SK-N-SH (cell line): ENCODE data around the gene PHEX. TPM values are rescaled to one million over a fixed set of nuclear protein-coding genes. Genes with fewer than 3 reads are reported as not detected.

Experiments
- CTCF ChIA-PET: fragments of 300-600, 350-600 bp; formaldehyde crosslinking; extraction: SDS; loops from one replicate; lab custom pipeline; 2021; lab: Yijun Ruan, JAX
- POLR2A ChIA-PET: fragments of 350-600 bp; sonication (Branson Sonifier 250); formaldehyde crosslinking; extraction: SDS; loops from one replicate; lab custom pipeline; 2020; ENCODE audit warnings: antibody characterized with exemption, inconsistent platforms; lab: Yijun Ruan, JAX
- DNase-seq: peaks from one replicate; pipeline ENCODE4 v3.0.0; 2012
- H2AFZ ChIP-seq: fragments of 200-600 bp; sonication (generic); 2 replicates; pipeline ENCODE4 v1.8.1; 2016; ENCODE audit warnings: antibody characterized with exemption, mild to moderate bottlenecking, low read depth
- H3F3A ChIP-seq: fragments of 200-600 bp; sonication (generic); replicated peaks from 2 replicates; pipeline ENCODE3; 2016; ENCODE audit warnings: antibody characterized with exemption, mild to moderate bottlenecking; ENCODE audit not compliant: insufficient read depth
- H3K27ac ChIP-seq, 2 experiments: fragments of 200-500 bp in 1 of 2; fragments of 200-600 bp in 1 of 2; sonication (Bioruptor generic) in 1 of 2; sonication (generic), shearing (Covaris generic) in 1 of 2; 2 replicates each; pipeline versions ENCODE4 v1.5.1 to v1.6.1; 2014 to 2016; ENCODE audit warnings: low read depth in 2 of 2, inconsistent platforms in 1 of 2, low read length in 1 of 2, mild to moderate bottlenecking in 1 of 2, mixed read lengths in 1 of 2
- H3K27me3 ChIP-seq: fragments of 200-600 bp; sonication (generic), shearing (Covaris generic); 2 replicates; pipeline ENCODE4 v1.6.1; 2016; ENCODE audit warnings: mixed run types; ENCODE audit not compliant: insufficient read depth
- H3K36me3 ChIP-seq, 2 experiments: fragments of 200-500 bp in 1 of 2; fragments of 200-600 bp in 1 of 2; sonication (Bioruptor generic) in 1 of 2; sonication (generic) in 1 of 2; replicated peaks in 1 of 2; 2 replicates each; pipeline versions ENCODE3 to v1.5.1; 2014 to 2016; ENCODE audit warnings: low read length in 1 of 2, mild to moderate bottlenecking in 1 of 2; ENCODE audit not compliant: insufficient read depth in 2 of 2, control insufficient read depth in 1 of 2
- H3K4me1 ChIP-seq, 2 experiments: fragments of 200-500 bp in 1 of 2; fragments of 200-600 bp in 1 of 2; sonication (Bioruptor generic) in 1 of 2; sonication (generic), shearing (Covaris generic) in 1 of 2; 2 replicates each; pipeline versions ENCODE4 v1.5.1 to v1.6.1; 2014 to 2016; ENCODE audit warnings: low read depth in 1 of 2, low read length in 1 of 2, mixed run types in 1 of 2; ENCODE audit not compliant: insufficient read depth in 2 of 2, control insufficient read depth in 1 of 2
- H3K4me2 ChIP-seq: fragments of 200-600 bp; sonication (generic), shearing (Covaris generic); 2 replicates; pipeline ENCODE4 v1.6.1; 2017; ENCODE audit warnings: mixed run types
- H3K4me3 ChIP-seq, 2 experiments: fragments of 200-500 bp in 1 of 2; fragments of 200-600 bp in 1 of 2; sonication (Bioruptor generic) in 1 of 2; sonication (generic), shearing (Covaris generic) in 1 of 2; 2 replicates each; pipeline versions ENCODE4 v1.5.1 to v1.8.1; 2014 to 2016; ENCODE audit warnings: low read depth in 2 of 2, inconsistent platforms in 1 of 2, low read length in 1 of 2, mild to moderate bottlenecking in 1 of 2, mixed read lengths in 1 of 2, moderate library complexity in 1 of 2
- H3K79me2 ChIP-seq: fragments of 200-600 bp; sonication (generic); 2 replicates; pipeline ENCODE4 v1.8.1; 2017; ENCODE audit warnings: mild to moderate bottlenecking; ENCODE audit not compliant: insufficient read depth
- H3K9ac ChIP-seq: fragments of 200-600 bp; sonication (generic); 2 replicates; pipeline ENCODE4 v1.6.1; 2017; ENCODE audit warnings: mixed run types
- H3K9me2 ChIP-seq: fragments of 200-600 bp; sonication (generic); 2 replicates; pipeline ENCODE4 v1.6.1; 2017; ENCODE audit warnings: mixed run types
- H3K9me3 ChIP-seq: fragments of 200-600 bp; sonication (generic); 2 replicates; pipeline ENCODE4 v1.6.1; 2017; ENCODE audit warnings: mixed run types, mild to moderate bottlenecking, moderate library complexity
- H4K20me1 ChIP-seq: fragments of 200-600 bp; sonication (generic); 2 replicates; pipeline ENCODE4 v1.6.1; 2017; ENCODE audit warnings: mild to moderate bottlenecking, mixed run types; ENCODE audit not compliant: insufficient read depth
- ELF1 ChIP-seq: IDR thresholded peaks from 2 replicates; pipeline ENCODE4 v1.4.0; 2012
- FOSL2 ChIP-seq: IDR thresholded peaks from 2 replicates; pipeline ENCODE4 v1.4.0; 2012; ENCODE audit warnings: low read depth, mild to moderate bottlenecking, moderate library complexity, borderline replicate concordance
- FOXJ3 ChIP-seq: sonication (generic); formaldehyde crosslinking; IDR thresholded peaks from 2 replicates; pipeline ENCODE4 v1.5.1; 2020; ENCODE audit warnings: mild to moderate bottlenecking, missing genetic modification reagents
- FOXM1 ChIP-seq: IDR thresholded peaks from 2 replicates; pipeline ENCODE4 v1.4.0; 2012; ENCODE audit warnings: low read depth, mild to moderate bottlenecking
- GABPA ChIP-seq: IDR thresholded peaks from 2 replicates; pipeline ENCODE4 v1.4.0; 2012; ENCODE audit warnings: low read depth, mild to moderate bottlenecking
- GATA2 ChIP-seq: sonication (generic); formaldehyde crosslinking; IDR thresholded peaks from 2 replicates; pipeline ENCODE4 v1.5.0; 2020; ENCODE audit warnings: mild to moderate bottlenecking, missing genetic modification reagents
- IRF3 ChIP-seq: fragments of 150-350 bp; IDR thresholded peaks from 2 replicates; pipeline ENCODE4 v1.6.1; 2016; ENCODE audit warnings: mild to moderate bottlenecking, low read depth, low read length
- JUND ChIP-seq: IDR thresholded peaks from 2 replicates; pipeline ENCODE4 v1.4.0; 2012
- MEF2A ChIP-seq: IDR thresholded peaks from 2 replicates; pipeline ENCODE4 v1.4.0; 2012; ENCODE audit warnings: low read depth, borderline replicate concordance
- MXI1 ChIP-seq: IDR thresholded peaks from 2 replicates; pipeline ENCODE4 v1.6.1; 2012; ENCODE audit warnings: mild to moderate bottlenecking, low read depth, low read length, improper control_type of control experiment
- NRF1 ChIP-seq: IDR thresholded peaks from 2 replicates; pipeline ENCODE4 v1.6.1; 2012; ENCODE audit warnings: low read depth, mild to moderate bottlenecking, low read length
- POLR2AphosphoS5 ChIP-seq: IDR thresholded peaks from 2 replicates; pipeline ENCODE4 v1.6.1; 2012; ENCODE audit warnings: low read depth, low read length
- RCOR1 ChIP-seq: fragments of 150-350 bp; IDR thresholded peaks from 2 replicates; pipeline ENCODE4 v1.6.1; 2017; ENCODE audit warnings: antibody characterized with exemption, low read length
- RFX5 ChIP-seq: IDR thresholded peaks from 2 replicates; pipeline ENCODE4 v1.6.1; 2012; ENCODE audit warnings: mild to moderate bottlenecking, improper control_type of control experiment, low read length
- TCF12 ChIP-seq: IDR thresholded peaks from 2 replicates; pipeline ENCODE4 v1.4.0; 2012
- TEAD4 ChIP-seq: IDR thresholded peaks from 2 replicates; pipeline ENCODE4 v1.4.0; 2012; ENCODE audit warnings: mild to moderate bottlenecking, borderline replicate concordance; ENCODE audit not compliant: insufficient read depth
- WGBS: methylation state at CpG from one replicate; pipeline ENCODE4 v1.1.6; 2017; ENCODE audit warnings: low lambda C conversion rate; 5-methylcytosine and 5-hydroxymethylcytosine counted together
- polyA plus RNA-seq, 3 experiments: library from polyadenylated mRNA; depleted of rRNA; stranded (reverse); fragments of >200 nt; gene quantifications; 2 replicates each; pipeline ENCODE4 v1.2.3, GENCODE V29; 2012
- TF ChIP-seq, protein P1 (sequence below): IDR thresholded peaks from 2 replicates; pipeline ENCODE4 v1.4.0; 2012; ENCODE audit warnings: low read depth, borderline replicate concordance
- TF ChIP-seq, protein P2 (sequence below): IDR thresholded peaks from 2 replicates; pipeline ENCODE4 v1.4.0; 2012; ENCODE audit warnings: low read depth

The PHEX gene
- polyA plus RNA-seq, 1 of the 3 experiments (the other 2 are of a cell fraction) = 0.35 TPM

GRCh38 chrX:22150371-22150770 is 118.2 kb downstream of the PHEX start:
- WGBS = 38% methylated on average over 3 of the region's 3 CpGs
- H3K9ac ChIP-seq = no peak overlapping the region
- POLR2A ChIA-PET = no interaction called here
- no peaks in the 10 kb centered on the region for H3K27me3 ChIP-seq
- no peaks in the 10 kb centered on the region for H3K9me3 ChIP-seq
- no peaks in the 10 kb centered on the region for H3F3A ChIP-seq
- no peak for DNase-seq
- no peak overlapping the region for H3K27ac ChIP-seq
- no peak overlapping the region for H3K4me2 ChIP-seq
- no peaks in the 10 kb centered on the region for H3K4me1 ChIP-seq
- no peaks in the 10 kb centered on the region for H3K36me3 ChIP-seq
- no peak overlapping the region for H2AFZ ChIP-seq
- TF ChIP-seq FOXJ3 (CRISPR knock-in tag) = no peak
- no peak for TF ChIP-seq ELF1
- no peak for TF ChIP-seq NRF1
- TF ChIP-seq, protein P1, sequence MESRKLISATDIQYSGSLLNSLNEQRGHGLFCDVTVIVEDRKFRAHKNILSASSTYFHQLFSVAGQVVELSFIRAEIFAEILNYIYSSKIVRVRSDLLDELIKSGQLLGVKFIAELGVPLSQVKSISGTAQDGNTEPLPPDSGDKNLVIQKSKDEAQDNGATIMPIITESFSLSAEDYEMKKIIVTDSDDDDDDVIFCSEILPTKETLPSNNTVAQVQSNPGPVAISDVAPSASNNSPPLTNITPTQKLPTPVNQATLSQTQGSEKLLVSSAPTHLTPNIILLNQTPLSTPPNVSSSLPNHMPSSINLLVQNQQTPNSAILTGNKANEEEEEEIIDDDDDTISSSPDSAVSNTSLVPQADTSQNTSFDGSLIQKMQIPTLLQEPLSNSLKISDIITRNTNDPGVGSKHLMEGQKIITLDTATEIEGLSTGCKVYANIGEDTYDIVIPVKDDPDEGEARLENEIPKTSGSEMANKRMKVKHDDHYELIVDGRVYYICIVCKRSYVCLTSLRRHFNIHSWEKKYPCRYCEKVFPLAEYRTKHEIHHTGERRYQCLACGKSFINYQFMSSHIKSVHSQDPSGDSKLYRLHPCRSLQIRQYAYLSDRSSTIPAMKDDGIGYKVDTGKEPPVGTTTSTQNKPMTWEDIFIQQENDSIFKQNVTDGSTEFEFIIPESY = no peak
- no peak for TF ChIP-seq MXI1
- TF ChIP-seq TCF12 = no peak
- no peak for TF ChIP-seq MEF2A
- no peak for TF ChIP-seq FOSL2
- TF ChIP-seq POLR2AphosphoS5 = no peak
- TF ChIP-seq IRF3 = no peak
- TF ChIP-seq FOXM1 = no peak
- TF ChIP-seq, protein P2, sequence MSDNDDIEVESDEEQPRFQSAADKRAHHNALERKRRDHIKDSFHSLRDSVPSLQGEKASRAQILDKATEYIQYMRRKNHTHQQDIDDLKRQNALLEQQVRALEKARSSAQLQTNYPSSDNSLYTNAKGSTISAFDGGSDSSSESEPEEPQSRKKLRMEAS = no peak
- no peak for TF ChIP-seq JUND
- TF ChIP-seq GABPA = no peak
- TF ChIP-seq GATA2 (CRISPR knock-in tag) = no peak
- no peak for TF ChIP-seq RFX5
- TF ChIP-seq TEAD4 = no peak
- no peaks in the 10 kb centered on the region for H3K79me2 ChIP-seq
- no peaks in the 10 kb centered on the region for H3K9me2 ChIP-seq
- H4K20me1 ChIP-seq = no peaks in the 10 kb centered on the region
- H3K4me3 ChIP-seq = no peak overlapping the region
- CTCF ChIA-PET = interaction anchor here (0.8 to 3.4 kb wide), 2 partner anchors 15 to 165 kb away, joined by 4 to 16 read pairs; no protein-coding TSS in a partner anchor

DNA sequence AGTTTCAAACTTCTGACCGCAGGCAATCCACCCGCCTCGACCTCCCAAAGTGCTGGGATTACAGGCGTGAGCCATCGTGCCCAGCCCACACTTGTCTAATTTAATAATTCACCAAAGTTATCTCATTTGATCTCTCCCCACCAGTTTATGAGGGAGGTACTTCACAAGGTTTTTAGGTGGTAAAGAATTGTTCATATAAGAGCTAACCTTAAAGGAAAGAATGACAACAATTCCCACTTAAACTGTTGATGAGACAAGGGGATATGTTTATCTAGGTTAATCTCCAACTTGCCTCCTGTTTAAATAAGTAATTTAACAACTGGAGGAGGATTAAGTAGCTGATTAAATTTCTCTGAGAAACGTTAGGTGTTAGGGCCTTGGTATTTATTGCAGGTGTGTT is 123.0 kb downstream of the PHEX start:
- H2AFZ ChIP-seq = no peak overlapping the region
- DNase-seq = no peak
- no peak overlapping the region for H3K9ac ChIP-seq
- H3K79me2 ChIP-seq = no peaks in the 10 kb centered on the region
- H3F3A ChIP-seq = no peaks in the 10 kb centered on the region
- H3K9me2 ChIP-seq = no peaks in the 10 kb centered on the region
- no peaks in the 10 kb centered on the region for H3K27me3 ChIP-seq
- no peaks in the 10 kb centered on the region for H3K9me3 ChIP-seq
- no peaks in the 10 kb centered on the region for H3K36me3 ChIP-seq
- H3K27ac ChIP-seq = no peak overlapping the region
- 0 out of 4 replicates have a peak, but pooled peaks cover 0 to 4% of the 10 kb centered on the region in 2 experiments for H3K4me1 ChIP-seq
- no peak overlapping the region for H3K4me3 ChIP-seq
- ChIA-PET CTCF (interaction anchor here (1.5 to 2.1 kb wide), 2 partner anchors 18 to 74 kb away, joined by 4 read pairs; no protein-coding TSS in a partner anchor), POLR2A (no interaction called here)
- H3K4me2 ChIP-seq = no peak overlapping the region
- TF ChIP-seq RCOR1 = no peak
- TF ChIP-seq, all 33 proteins: peak for 0
- 60% methylated on average over 6 of the region's 6 CpGs for WGBS
- no peaks in the 10 kb centered on the region for H4K20me1 ChIP-seq
